ENCODE data around the gene GSTM3. TPM values are rescaled to one million over a fixed set of nuclear protein-coding genes. Genes with fewer than 3 reads are reported as not detected.
A peak's percentile ranks its signal among the peaks of the same experiment; 100 is the strongest.

Gene GSTM3
- total and polyA plus RNA-seq, 5 experiments from 2014 or later = 10.7 to 96.3 (median 60.0) TPM

GRCh38 chr1:109730666-109731065 is 10.2 kb downstream of the GSTM3 start:
- ATAC-seq (no peak), DNase-seq (no peak)
- Mint-ChIP-seq H3K36me3 (no peaks in the 10 kb centered on the region), H3K27me3 (peaks cover 0 to 8% (median 2%) of the 10 kb centered on the region in 5 donors), H3K4me3 (no peak overlapping the region), H3K27ac (no peak overlapping the region), H3K9me3 (no peaks in the 10 kb centered on the region), H3K4me1 (no peaks in the 10 kb centered on the region)
- POLR2A ChIA-PET = no interaction called here

- Mint-ChIP-seq H3K27ac (no peak overlapping the region), H3K27me3 (peaks cover 0 to 8% (median 2%) of the 10 kb centered on the region in 5 donors), H3K9me3 (no peaks in the 10 kb centered on the region), H3K4me3 (no peak overlapping the region), H3K36me3 (no peaks in the 10 kb centered on the region), H3K4me1 (no peaks in the 10 kb centered on the region)
- DNase-seq (no peak), ATAC-seq (no peak)
- POLR2A ChIA-PET = no interaction called here
Observed at GRCh38 chr1:109728870-109729269, 12.0 kb downstream of the GSTM3 start.

DNA sequence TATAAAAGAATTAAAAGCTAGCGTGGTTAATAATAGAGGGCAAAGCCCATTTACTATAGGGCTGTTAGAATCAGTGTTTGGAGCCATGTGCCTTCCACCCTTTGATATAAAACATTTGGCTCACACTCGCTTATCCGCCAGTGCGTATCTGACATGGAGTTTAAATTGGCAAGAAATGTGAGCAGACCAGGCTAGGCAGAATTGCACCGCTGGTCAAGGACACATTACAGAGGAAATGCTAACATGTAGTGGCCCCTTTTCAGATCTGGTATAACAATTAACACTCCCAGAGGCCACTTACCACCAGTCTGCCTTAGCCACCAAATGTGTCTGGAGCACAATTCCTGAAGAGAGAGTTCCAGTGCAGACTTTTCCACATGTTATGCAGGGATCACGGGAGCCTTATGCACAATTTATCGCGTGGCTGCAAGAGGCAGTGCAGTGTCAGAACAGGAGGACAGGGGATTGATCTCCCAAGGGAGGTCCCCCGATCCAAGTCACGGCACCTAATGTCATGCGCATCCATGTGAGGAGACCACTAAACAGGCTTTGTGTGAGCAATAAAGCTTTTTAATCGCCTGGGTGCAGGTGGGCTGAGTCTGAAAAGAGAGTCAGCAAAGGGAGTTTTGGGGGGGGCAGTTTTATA is 14.0 kb downstream of the GSTM3 start:
- no peak overlapping the region for H3K27ac Mint-ChIP-seq
- no peak for DNase-seq
- ATAC-seq = no peak
- H3K4me1 Mint-ChIP-seq = no peaks in the 10 kb centered on the region
- POLR2A ChIA-PET = no interaction called here
- H3K36me3 Mint-ChIP-seq = no peaks in the 10 kb centered on the region
- H3K27me3 Mint-ChIP-seq = peaks cover 0 to 4% (median 2%) of the 10 kb centered on the region in 5 donors
- H3K9me3 Mint-ChIP-seq = no peaks in the 10 kb centered on the region
- H3K4me3 Mint-ChIP-seq = no peak overlapping the region

DNA sequence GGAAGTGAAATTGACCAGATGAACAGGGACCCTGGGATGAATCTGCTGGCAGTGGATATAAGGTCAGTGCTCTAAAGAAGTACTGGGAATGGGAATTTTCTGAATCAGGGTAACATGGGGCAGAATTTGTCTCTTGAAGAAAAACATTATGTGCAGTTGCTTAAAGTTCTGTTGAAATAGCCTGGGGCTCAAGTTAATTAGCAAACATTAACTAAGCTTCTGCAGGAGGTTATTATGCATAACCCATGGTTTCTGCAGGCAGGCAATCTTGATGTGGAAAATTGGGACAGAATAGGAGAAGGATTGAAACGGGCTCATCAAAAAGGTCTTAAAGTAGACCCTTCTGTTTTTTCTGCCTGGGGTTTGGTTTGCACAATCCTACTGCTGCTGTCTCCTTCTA is 14.8 kb downstream of the GSTM3 start:
- Mint-ChIP-seq H3K4me1 (no peaks in the 10 kb centered on the region), H3K27me3 (peaks cover 0 to 3% (median 0%) of the 10 kb centered on the region in 5 donors), H3K36me3 (no peaks in the 10 kb centered on the region), H3K9me3 (no peaks in the 10 kb centered on the region), H3K4me3 (no peak overlapping the region), H3K27ac (no peak overlapping the region)
- POLR2A ChIA-PET = no interaction called here
- ATAC-seq (no peak), DNase-seq (no peak)

DNA sequence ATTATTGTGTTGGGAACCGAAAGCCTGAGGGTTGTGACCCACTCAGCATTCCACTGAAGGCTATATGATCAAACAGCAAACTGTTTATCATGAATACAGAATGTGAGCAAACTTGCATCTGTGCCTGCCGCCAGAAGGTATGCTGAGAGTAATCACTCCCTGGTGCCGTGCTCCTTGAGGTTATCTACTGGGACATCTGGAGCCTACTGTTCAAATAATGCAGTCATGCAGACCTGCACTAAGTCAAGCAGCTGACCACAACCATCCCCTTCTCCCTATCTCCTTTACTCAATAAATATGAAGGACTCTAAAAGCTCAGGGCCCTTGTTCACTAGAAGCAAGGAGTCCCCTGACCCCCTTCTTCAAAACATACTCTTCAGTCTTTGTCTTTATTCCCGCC is 15.3 kb downstream of the GSTM3 start:
- H3K9me3 Mint-ChIP-seq = no peaks in the 10 kb centered on the region
- H3K4me1 Mint-ChIP-seq = no peaks in the 10 kb centered on the region
- H3K27me3 Mint-ChIP-seq = peaks cover 0 to 2% (median 0%) of the 10 kb centered on the region in 5 donors
- DNase-seq (no peak), ATAC-seq (no peak)
- POLR2A ChIA-PET = no interaction called here
- no peaks in the 10 kb centered on the region for H3K36me3 Mint-ChIP-seq
- no peak overlapping the region for H3K27ac Mint-ChIP-seq
- no peak overlapping the region for H3K4me3 Mint-ChIP-seq

DNA sequence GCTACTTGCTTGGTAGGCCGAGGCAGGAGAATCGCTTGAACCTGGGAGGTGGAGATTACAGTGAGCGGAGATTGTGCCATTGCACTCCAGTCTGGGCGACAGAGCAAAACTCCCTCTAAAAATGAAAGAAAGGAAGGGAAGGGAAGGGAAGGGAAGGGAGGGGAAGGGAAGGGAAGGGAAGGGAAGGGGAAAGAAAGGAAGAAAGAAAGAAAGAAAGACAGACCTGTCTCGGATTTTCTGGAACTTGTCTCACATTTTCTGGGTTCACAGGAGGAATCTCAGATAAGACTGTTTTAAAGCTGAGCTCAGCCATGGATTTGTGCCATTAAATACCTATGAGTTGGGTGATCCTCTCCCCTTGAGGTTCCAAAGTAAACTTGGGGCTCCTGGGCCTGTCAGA is 15.9 kb downstream of the GSTM3 start:
- no peaks in the 10 kb centered on the region for H3K36me3 Mint-ChIP-seq
- H3K27me3 Mint-ChIP-seq = peaks cover 0 to 2% (median 0%) of the 10 kb centered on the region in 5 donors
- POLR2A ChIA-PET = no interaction called here
- no peaks in the 10 kb centered on the region for H3K4me1 Mint-ChIP-seq
- DNase-seq = no peak
- H3K9me3 Mint-ChIP-seq = no peaks in the 10 kb centered on the region
- ATAC-seq = no peak
- H3K4me3 Mint-ChIP-seq = no peak overlapping the region
- H3K27ac Mint-ChIP-seq = no peak overlapping the region

GRCh38 chr1:109722908-109723691 is 17.7 kb downstream of the GSTM3 start:
- H3K9me3 Mint-ChIP-seq = no peaks in the 10 kb centered on the region
- POLR2A ChIA-PET = no interaction called here
- no peak for ATAC-seq
- H3K36me3 Mint-ChIP-seq = no peaks in the 10 kb centered on the region
- peaks cover 0 to 5% (median 0%) of the 10 kb centered on the region in 5 donors for H3K27me3 Mint-ChIP-seq
- no peak overlapping the region for H3K27ac Mint-ChIP-seq
- no peak for DNase-seq
- H3K4me3 Mint-ChIP-seq = no peak overlapping the region
- no peaks in the 10 kb centered on the region for H3K4me1 Mint-ChIP-seq

DNA sequence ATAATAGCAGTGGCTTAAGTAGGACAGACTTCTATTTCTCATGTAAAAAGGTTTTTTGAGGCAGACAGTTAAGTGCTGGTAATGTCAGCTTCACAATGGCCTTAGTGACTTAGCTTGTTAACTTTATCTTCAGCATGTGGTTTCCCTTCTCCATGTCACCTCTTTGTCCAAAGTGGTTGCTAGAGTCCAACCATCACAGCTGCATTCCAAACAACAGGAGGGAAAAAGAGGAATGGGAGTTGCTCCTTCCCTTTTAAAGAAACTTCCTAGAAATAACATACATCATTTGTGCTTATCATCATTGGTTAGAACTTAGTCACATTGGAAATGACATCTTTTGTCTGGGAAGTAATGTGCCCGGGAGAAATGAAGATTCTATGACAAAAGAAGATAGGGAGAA is 18.9 kb downstream of the GSTM3 start:
- Mint-ChIP-seq H3K27me3 (peaks cover 0 to 12% (median 2%) of the 10 kb centered on the region in 5 donors), H3K27ac (no peak overlapping the region), H3K4me3 (no peak overlapping the region), H3K9me3 (no peaks in the 10 kb centered on the region), H3K36me3 (no peaks in the 10 kb centered on the region), H3K4me1 (no peaks in the 10 kb centered on the region)
- POLR2A ChIA-PET = interaction anchor here (0.6 to 1.0 kb wide), 2 partner anchors 54 kb away, joined by 3 to 4 read pairs; partner anchors contain the start of gene GSTM2
- DNase-seq = no peak
- ATAC-seq = no peak

- no peak overlapping the region for H3K4me3 Mint-ChIP-seq
- no peak overlapping the region for H3K27ac Mint-ChIP-seq
- H3K4me1 Mint-ChIP-seq = no peaks in the 10 kb centered on the region
- DNase-seq (no peak), ATAC-seq (no peak)
- H3K9me3 Mint-ChIP-seq = no peaks in the 10 kb centered on the region
- no peaks in the 10 kb centered on the region for H3K36me3 Mint-ChIP-seq
- peaks cover 0 to 12% (median 2%) of the 10 kb centered on the region in 5 donors for H3K27me3 Mint-ChIP-seq
- POLR2A ChIA-PET = interaction anchor here (1.0 kb wide), 1 partner anchor 53 kb away, joined by 3 read pairs; the partner anchor contains the start of gene GSTM2
Observed at GRCh38 chr1:109721042-109721441, 19.8 kb downstream of the GSTM3 start.

- ATAC-seq (no peak), DNase-seq (no peak)
- peaks cover 0 to 1% (median 0%) of the 10 kb centered on the region in 4 donors for H3K4me1 Mint-ChIP-seq
- peaks cover 2 to 18% (median 7%) of the 10 kb centered on the region in 5 donors for H3K27me3 Mint-ChIP-seq
- no peak overlapping the region for H3K4me3 Mint-ChIP-seq
- no peak overlapping the region for H3K27ac Mint-ChIP-seq
- H3K9me3 Mint-ChIP-seq = no peaks in the 10 kb centered on the region
- no peaks in the 10 kb centered on the region for H3K36me3 Mint-ChIP-seq
- POLR2A ChIA-PET = no interaction called here
Observed at GRCh38 chr1:109719337-109719837, 21.5 kb downstream of the GSTM3 start.

- no peak for ATAC-seq
Observed at GRCh38 chr1:109718495-109718894, 22.3 kb downstream of the GSTM3 start.

GRCh38 chr1:109717729-109718128 is 23.1 kb downstream of the GSTM3 start:
- Mint-ChIP-seq H3K4me3 (no peak overlapping the region), H3K27ac (peak overlapping the region in 1 of 10 donors; percentile 45), H3K27me3 (peaks cover 2 to 26% (median 18%) of the 10 kb centered on the region in 5 donors), H3K9me3 (no peaks in the 10 kb centered on the region), H3K36me3 (no peaks in the 10 kb centered on the region), H3K4me1 (peaks cover 0 to 1% (median 0%) of the 10 kb centered on the region in 4 donors)
- DNase-seq (no peak), ATAC-seq (no peak)
- POLR2A ChIA-PET = no interaction called here

More at GRCh38 chr1:109718495-109718894, 22.3 kb downstream of the GSTM3 start:
- peaks cover 2 to 26% (median 15%) of the 10 kb centered on the region in 5 donors for H3K27me3 Mint-ChIP-seq
- DNase-seq = no peak
- POLR2A ChIA-PET = no interaction called here
- no peaks in the 10 kb centered on the region for H3K9me3 Mint-ChIP-seq
- H3K4me1 Mint-ChIP-seq = peaks cover 0 to 1% (median 0%) of the 10 kb centered on the region in 4 donors
- no peaks in the 10 kb centered on the region for H3K36me3 Mint-ChIP-seq
- H3K27ac Mint-ChIP-seq = no peak overlapping the region
- no peak overlapping the region for H3K4me3 Mint-ChIP-seq

DNA sequence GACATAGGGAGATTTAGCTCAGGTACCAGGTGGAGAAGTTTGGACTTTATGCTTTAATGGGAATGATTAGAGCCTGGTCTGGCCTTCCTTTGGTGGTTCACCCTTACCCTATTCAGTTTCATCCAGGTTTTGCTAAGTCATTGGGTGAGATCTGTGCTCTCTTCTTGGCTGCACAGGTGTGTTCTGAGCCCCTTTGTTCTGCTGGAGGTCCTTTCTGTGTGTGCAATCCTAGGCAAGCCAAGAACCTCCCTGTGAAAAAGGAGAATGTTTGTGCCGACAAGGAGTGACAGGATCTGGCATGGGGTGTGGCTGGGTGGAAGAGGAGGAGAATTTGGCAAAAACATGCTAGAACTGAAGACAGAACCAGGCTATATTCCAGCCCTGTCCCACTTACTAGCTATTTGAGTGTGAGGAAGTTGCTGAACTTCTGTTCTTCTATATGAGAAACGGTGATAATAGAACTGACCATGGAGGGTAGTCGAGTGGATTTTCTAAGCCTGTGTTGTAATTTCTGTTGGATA is 24.2 kb downstream of the GSTM3 start:
- no peak overlapping the region for H3K4me3 Mint-ChIP-seq
- POLR2A ChIA-PET = no interaction called here
- peaks cover 0 to 3% (median 3%) of the 10 kb centered on the region in 4 donors for H3K4me1 Mint-ChIP-seq
- no peak for DNase-seq
- H3K27me3 Mint-ChIP-seq = peaks cover 2 to 26% (median 18%) of the 10 kb centered on the region in 5 donors
- no peak for ATAC-seq
- no peaks in the 10 kb centered on the region for H3K9me3 Mint-ChIP-seq
- no peaks in the 10 kb centered on the region for H3K36me3 Mint-ChIP-seq
- H3K27ac Mint-ChIP-seq = peak overlapping the region in 1 of 10 donors; percentile 28
